ENCODE measurements around the gene IFNW1. TPM values are rescaled to one million over a fixed set of nuclear protein-coding genes. Genes with fewer than 3 reads are reported as not detected.
A peak's percentile ranks its signal among the peaks of the same experiment; 100 is the strongest.

The IFNW1 gene
- total and polyA plus RNA-seq, 8 donors: not detected

DNA sequence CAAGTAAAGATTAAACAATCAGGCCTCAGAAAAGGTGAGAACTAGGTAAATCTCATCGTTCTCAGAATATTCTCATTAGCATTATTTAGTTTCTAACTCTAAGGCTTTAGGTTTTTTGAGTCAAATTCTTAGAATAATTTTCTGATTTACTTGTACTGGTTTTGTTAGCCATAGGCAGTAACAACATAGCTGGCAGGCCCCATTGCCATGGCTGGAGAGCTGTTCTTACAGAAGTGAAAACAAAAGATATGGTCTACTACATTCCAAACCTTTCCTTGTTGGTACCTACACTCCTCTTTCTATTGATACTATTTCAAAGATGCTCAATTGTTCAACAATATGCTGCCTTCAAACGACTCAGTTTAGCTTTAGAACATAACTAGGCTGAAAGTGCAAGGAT lies 27.3 kb downstream of the IFNW1 start:
- Histone ChIP-seq H3K27me3 (no peaks in the 10 kb centered on the region), H3K4me1 (peaks cover 0 to 4% (median 0%) of the 10 kb centered on the region in 4 donors), H3K27ac (no peak overlapping the region), H3K36me3 (no peaks in the 10 kb centered on the region), H3K4me3 (no peak overlapping the region), H3K9me3 (no peaks in the 10 kb centered on the region)
- 42 to 67% (median 58%) methylated on average over 2 of the region's 2 CpGs for WGBS, 5 donors
- intact Hi-C loops (cut with DNase I; ENCODE audit: low total_unique reads): loop anchor here (10.0 kb wide), 1 partner anchor 1190 kb away; no protein-coding TSS in a partner anchor
- TF ChIP-seq POLR2AphosphoS5 (IDR thresholded peaks at IDR 0.05) (no peak), EP300 (IDR thresholded peaks at IDR 0.05) (no peak), POLR2A (IDR thresholded peaks at IDR 0.05) (no peak)
- TF ChIP-seq, protein P1, sequence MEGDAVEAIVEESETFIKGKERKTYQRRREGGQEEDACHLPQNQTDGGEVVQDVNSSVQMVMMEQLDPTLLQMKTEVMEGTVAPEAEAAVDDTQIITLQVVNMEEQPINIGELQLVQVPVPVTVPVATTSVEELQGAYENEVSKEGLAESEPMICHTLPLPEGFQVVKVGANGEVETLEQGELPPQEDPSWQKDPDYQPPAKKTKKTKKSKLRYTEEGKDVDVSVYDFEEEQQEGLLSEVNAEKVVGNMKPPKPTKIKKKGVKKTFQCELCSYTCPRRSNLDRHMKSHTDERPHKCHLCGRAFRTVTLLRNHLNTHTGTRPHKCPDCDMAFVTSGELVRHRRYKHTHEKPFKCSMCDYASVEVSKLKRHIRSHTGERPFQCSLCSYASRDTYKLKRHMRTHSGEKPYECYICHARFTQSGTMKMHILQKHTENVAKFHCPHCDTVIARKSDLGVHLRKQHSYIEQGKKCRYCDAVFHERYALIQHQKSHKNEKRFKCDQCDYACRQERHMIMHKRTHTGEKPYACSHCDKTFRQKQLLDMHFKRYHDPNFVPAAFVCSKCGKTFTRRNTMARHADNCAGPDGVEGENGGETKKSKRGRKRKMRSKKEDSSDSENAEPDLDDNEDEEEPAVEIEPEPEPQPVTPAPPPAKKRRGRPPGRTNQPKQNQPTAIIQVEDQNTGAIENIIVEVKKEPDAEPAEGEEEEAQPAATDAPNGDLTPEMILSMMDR (IDR thresholded peaks at IDR 0.05): no peak
- DNase-seq: no peak

GRCh38 chr9:21110708-21111576 lies 30.7 kb downstream of the IFNW1 start:
- peaks cover 0 to 4% (median 0%) of the 10 kb centered on the region in 4 donors for H3K4me1 ChIP-seq
- peak in 1 of 2 donors; percentile 88 for DNase-seq
- H3K9me3 ChIP-seq: no peaks in the 10 kb centered on the region
- H3K27ac ChIP-seq: no peak overlapping the region
- no peaks in the 10 kb centered on the region for H3K36me3 ChIP-seq
- WGBS, 5 donors: 23 to 25% (median 24%) methylated on average over 4 of the region's 4 CpGs
- intact Hi-C loops (cut with DNase I; ENCODE audit: low total_unique reads): loop anchor here (10.0 kb wide), 1 partner anchor 1186 kb away; no protein-coding TSS in a partner anchor
- no peaks in the 10 kb centered on the region for H3K27me3 ChIP-seq
- H3K4me3 ChIP-seq: no peak overlapping the region
- TF ChIP-seq POLR2AphosphoS5 (IDR thresholded peaks at IDR 0.05): no peak
- TF ChIP-seq EP300 (IDR thresholded peaks at IDR 0.05): no peak
- no peak for TF ChIP-seq POLR2A (IDR thresholded peaks at IDR 0.05)
- TF ChIP-seq, protein P1 (IDR thresholded peaks at IDR 0.05): peak in 5 of 7 experiments; percentile 51 to 76 (median 70)

GRCh38 chr9:21104787-21105186 lies 36.8 kb downstream of the IFNW1 start:
- H3K4me3 ChIP-seq: no peak overlapping the region
- WGBS, 5 donors: 19 to 36% (median 29%) methylated on average over 1 of the region's 1 CpG
- H3K9me3 ChIP-seq: no peaks in the 10 kb centered on the region
- H3K27ac ChIP-seq: no peak overlapping the region
- no peaks in the 10 kb centered on the region for H3K27me3 ChIP-seq
- H3K4me1 ChIP-seq: peaks cover 0 to 14% (median 6%) of the 10 kb centered on the region in 4 donors
- TF ChIP-seq POLR2AphosphoS5 (IDR thresholded peaks at IDR 0.05) (no peak), POLR2A (IDR thresholded peaks at IDR 0.05) (no peak), EP300 (IDR thresholded peaks at IDR 0.05) (no peak)
- TF ChIP-seq, protein P1 (IDR thresholded peaks at IDR 0.05): no peak
- intact Hi-C loops (cut with DNase I; ENCODE audit: low total_unique reads): loop anchor here (10.0 kb wide), 1 partner anchor 160 kb away; no protein-coding TSS in a partner anchor
- no peaks in the 10 kb centered on the region for H3K36me3 ChIP-seq
- no peak for DNase-seq

GRCh38 chr9:21102305-21102704 lies 39.3 kb downstream of the IFNW1 start:
- H3K9me3 ChIP-seq: no peaks in the 10 kb centered on the region
- no peaks in the 10 kb centered on the region for H3K36me3 ChIP-seq
- no peak overlapping the region for H3K4me3 ChIP-seq
- DNase-seq: no peak
- peaks cover 0 to 14% (median 7%) of the 10 kb centered on the region in 4 donors for H3K4me1 ChIP-seq
- no peak overlapping the region for H3K27ac ChIP-seq
- intact Hi-C loops (cut with DNase I; ENCODE audit: low total_unique reads): loop anchor here (10.0 kb wide), 1 partner anchor 158 kb away; no protein-coding TSS in a partner anchor
- 94 to 100% (median 97%) methylated on average over 1 of the region's 1 CpG for WGBS, 5 donors
- H3K27me3 ChIP-seq: no peaks in the 10 kb centered on the region
- TF ChIP-seq POLR2A (IDR thresholded peaks at IDR 0.05) (no peak), POLR2AphosphoS5 (IDR thresholded peaks at IDR 0.05) (no peak), EP300 (IDR thresholded peaks at IDR 0.05) (no peak)
- TF ChIP-seq, protein P1 (IDR thresholded peaks at IDR 0.05): no peak
